Astrocyte (in vitro differentiated cells and primary cell): ENCODE measurements around the gene KIAA0513. TPM values are rescaled to one million over a fixed set of nuclear protein-coding genes. Genes with fewer than 3 reads are reported as not detected.

Experiments
- DNase-seq: peaks from one replicate; pipeline ENCODE4 v3.0.0-alpha.2; 2010; ENCODE audit warnings: low read depth
- FAIRE-seq: peaks from 2 replicates; lab custom pipeline; 2011; peaks lifted over from hg19 to GRCh38; lab: Jason Lieb, UNC
- H2AFZ ChIP-seq: 2 replicates; pipeline ENCODE4 v1.6.0; 2012; ENCODE audit warnings: low read depth, low read length, inconsistent platforms
- H3K27ac ChIP-seq: 2 replicates; pipeline ENCODE4 v1.5.1; 2011; ENCODE audit warnings: low read depth, low read length, inconsistent platforms
- H3K27me3 ChIP-seq: 2 replicates; pipeline ENCODE4 v1.6.0; 2011; ENCODE audit warnings: low read length, inconsistent platforms; ENCODE audit not compliant: insufficient read depth
- H3K36me3 ChIP-seq: 2 replicates; pipeline ENCODE4 v1.5.1; 2011; ENCODE audit warnings: low read length, inconsistent platforms; ENCODE audit not compliant: insufficient read depth
- H3K4me1 ChIP-seq: 2 replicates; pipeline ENCODE4 v1.5.1; 2011; ENCODE audit warnings: low read length, inconsistent platforms; ENCODE audit not compliant: insufficient read depth
- H3K4me2 ChIP-seq: 2 replicates; pipeline ENCODE4 v1.6.0; 2012; ENCODE audit warnings: low read length, inconsistent platforms
- H3K4me3 ChIP-seq: 2 replicates; pipeline ENCODE4 v1.5.1; 2011; ENCODE audit warnings: low read depth, mild to moderate bottlenecking, low read length, inconsistent platforms; ENCODE audit not compliant: insufficient read depth
- H3K79me2 ChIP-seq: 2 replicates; pipeline ENCODE4 v1.6.0; 2012; ENCODE audit warnings: mild to moderate bottlenecking, low read length, inconsistent platforms; ENCODE audit not compliant: insufficient read depth
- H3K9ac ChIP-seq: 2 replicates; pipeline ENCODE4 v1.6.0; 2012; ENCODE audit warnings: mild to moderate bottlenecking, low read length, inconsistent platforms
- H3K9me3 ChIP-seq: 2 replicates; pipeline ENCODE4 v1.5.1; 2012; ENCODE audit warnings: low read depth, mild to moderate bottlenecking, low read length, inconsistent platforms; ENCODE audit not compliant: insufficient read depth
- H4K20me1 ChIP-seq: 2 replicates; pipeline ENCODE4 v1.6.0; 2012; ENCODE audit warnings: low read length, inconsistent platforms; ENCODE audit not compliant: insufficient read depth
- H3K27ac Mint-ChIP-seq: one replicate; pipeline ENCODE4 v1.8.0; 2021; ENCODE audit warnings: mild to moderate bottlenecking, mixed read lengths; ENCODE audit not compliant: unreplicated experiment
- H3K27me3 Mint-ChIP-seq: one replicate; pipeline ENCODE4 v1.8.0; 2021; ENCODE audit warnings: low read depth, mixed read lengths; ENCODE audit not compliant: unreplicated experiment
- H3K36me3 Mint-ChIP-seq: one replicate; pipeline ENCODE4 v1.8.0; 2021; ENCODE audit warnings: low read depth, mixed read lengths; ENCODE audit not compliant: unreplicated experiment
- H3K4me1 Mint-ChIP-seq: one replicate; pipeline ENCODE4 v1.8.0; 2021; ENCODE audit warnings: low read depth, mixed read lengths; ENCODE audit not compliant: unreplicated experiment
- H3K4me3 Mint-ChIP-seq: one replicate; pipeline ENCODE4 v1.8.0; 2021; ENCODE audit warnings: mild to moderate bottlenecking, moderate library complexity, mixed read lengths; ENCODE audit not compliant: unreplicated experiment
- H3K9me3 Mint-ChIP-seq: one replicate; pipeline ENCODE4 v1.8.0; 2021; ENCODE audit warnings: mild to moderate bottlenecking, mixed read lengths; ENCODE audit not compliant: unreplicated experiment
- EZH2 ChIP-seq: IDR thresholded peaks from 2 replicates; pipeline ENCODE4 v1.6.1; 2012; ENCODE audit warnings: mild to moderate bottlenecking, low read length, inconsistent platforms; ENCODE audit not compliant: insufficient read depth
- total RNA-seq: library from RNA; stranded (reverse); gene quantifications from 2 replicates; pipeline ENCODE4 v1.2.1, GENCODE V29; 2021
- TF ChIP-seq, protein P1 (sequence below): IDR thresholded peaks from 2 replicates; pipeline ENCODE4 v1.5.1; 2011; ENCODE audit warnings: low read depth, mild to moderate bottlenecking, inconsistent platforms, low read length, moderate library complexity; ENCODE audit not compliant: insufficient read depth

KIAA0513 gene
- total RNA-seq, 1 donor from 2014 or later = 7.5 TPM

DNA sequence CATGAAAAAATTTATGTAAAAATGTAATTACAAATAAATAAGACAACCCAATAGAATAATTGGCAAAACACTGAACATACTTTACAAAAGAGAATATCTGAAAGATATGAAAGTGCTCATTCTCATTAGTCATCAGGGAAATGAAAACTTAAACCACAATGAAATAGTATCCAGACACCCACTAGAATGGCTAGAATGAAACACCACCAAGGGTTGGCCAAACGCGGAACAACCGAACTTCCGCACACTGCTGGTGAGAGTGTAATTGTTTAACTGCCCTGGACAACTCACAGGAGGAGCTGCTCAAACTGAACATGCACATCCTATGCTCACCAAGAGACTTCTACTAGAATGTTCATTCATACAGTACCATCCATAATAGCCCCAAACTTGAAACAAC lies 10.4 kb upstream of the KIAA0513 start:
- Mint-ChIP-seq H3K27me3 (peaks cover 19% of the 10 kb centered on the region), H3K36me3 (no peaks in the 10 kb centered on the region), H3K4me3 (no peak overlapping the region), H3K9me3 (no peaks in the 10 kb centered on the region), H3K27ac (no peak overlapping the region), H3K4me1 (no peaks in the 10 kb centered on the region)
- FAIRE-seq (no peak), DNase-seq (peak; percentile 65)
- H4K20me1 ChIP-seq = no peaks in the 10 kb centered on the region
- H3K27me3 ChIP-seq = peaks cover 5% of the 10 kb centered on the region
- no peaks in the 10 kb centered on the region for H3K4me1 ChIP-seq
- H3K36me3 ChIP-seq = no peaks in the 10 kb centered on the region
- no peak overlapping the region for H3K9ac ChIP-seq
- no peak overlapping the region for H3K4me3 ChIP-seq
- H3K9me3 ChIP-seq = no peaks in the 10 kb centered on the region
- TF ChIP-seq, protein P1, sequence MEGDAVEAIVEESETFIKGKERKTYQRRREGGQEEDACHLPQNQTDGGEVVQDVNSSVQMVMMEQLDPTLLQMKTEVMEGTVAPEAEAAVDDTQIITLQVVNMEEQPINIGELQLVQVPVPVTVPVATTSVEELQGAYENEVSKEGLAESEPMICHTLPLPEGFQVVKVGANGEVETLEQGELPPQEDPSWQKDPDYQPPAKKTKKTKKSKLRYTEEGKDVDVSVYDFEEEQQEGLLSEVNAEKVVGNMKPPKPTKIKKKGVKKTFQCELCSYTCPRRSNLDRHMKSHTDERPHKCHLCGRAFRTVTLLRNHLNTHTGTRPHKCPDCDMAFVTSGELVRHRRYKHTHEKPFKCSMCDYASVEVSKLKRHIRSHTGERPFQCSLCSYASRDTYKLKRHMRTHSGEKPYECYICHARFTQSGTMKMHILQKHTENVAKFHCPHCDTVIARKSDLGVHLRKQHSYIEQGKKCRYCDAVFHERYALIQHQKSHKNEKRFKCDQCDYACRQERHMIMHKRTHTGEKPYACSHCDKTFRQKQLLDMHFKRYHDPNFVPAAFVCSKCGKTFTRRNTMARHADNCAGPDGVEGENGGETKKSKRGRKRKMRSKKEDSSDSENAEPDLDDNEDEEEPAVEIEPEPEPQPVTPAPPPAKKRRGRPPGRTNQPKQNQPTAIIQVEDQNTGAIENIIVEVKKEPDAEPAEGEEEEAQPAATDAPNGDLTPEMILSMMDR = no peak
- TF ChIP-seq EZH2 = no peak
- no peaks in the 10 kb centered on the region for H3K79me2 ChIP-seq
- H3K27ac ChIP-seq = no peak overlapping the region
- no peak overlapping the region for H2AFZ ChIP-seq
- peak overlapping the region; percentile 41 for H3K4me2 ChIP-seq

DNA sequence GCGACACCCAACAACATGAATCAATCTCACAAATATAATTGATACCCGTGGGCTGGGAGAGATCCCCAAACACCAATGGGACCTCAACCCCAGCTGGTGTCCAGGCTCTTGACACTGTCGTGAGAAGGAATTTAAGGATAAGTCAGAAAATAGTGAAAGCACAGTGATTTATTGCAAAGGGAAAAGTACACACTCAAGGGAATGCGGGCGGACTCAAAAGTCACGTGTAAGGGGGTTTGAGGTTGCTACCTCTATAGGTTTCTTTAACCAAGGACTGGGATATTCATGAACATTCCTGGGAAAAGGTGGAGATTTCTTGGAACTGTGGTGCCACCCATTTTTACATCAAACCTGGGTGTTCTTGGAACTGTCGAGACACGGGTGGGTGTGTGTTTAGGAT lies 10.0 kb upstream of the KIAA0513 start:
- Mint-ChIP-seq H3K9me3 (no peaks in the 10 kb centered on the region), H3K27me3 (peaks cover 19% of the 10 kb centered on the region), H3K36me3 (no peaks in the 10 kb centered on the region), H3K27ac (no peak overlapping the region), H3K4me3 (no peak overlapping the region), H3K4me1 (no peaks in the 10 kb centered on the region)
- H3K4me3 ChIP-seq = no peak overlapping the region
- H2AFZ ChIP-seq = no peak overlapping the region
- H3K4me2 ChIP-seq = peak overlapping the region; percentile 41
- DNase-seq (no peak), FAIRE-seq (no peak)
- no peak for TF ChIP-seq EZH2
- TF ChIP-seq, protein P1 = no peak
- H3K36me3 ChIP-seq = no peaks in the 10 kb centered on the region
- H3K27me3 ChIP-seq = peaks cover 5% of the 10 kb centered on the region
- H3K4me1 ChIP-seq = no peaks in the 10 kb centered on the region
- H3K79me2 ChIP-seq = no peaks in the 10 kb centered on the region
- no peak overlapping the region for H3K9ac ChIP-seq
- no peaks in the 10 kb centered on the region for H3K9me3 ChIP-seq
- no peak overlapping the region for H3K27ac ChIP-seq
- H4K20me1 ChIP-seq = no peaks in the 10 kb centered on the region

DNA sequence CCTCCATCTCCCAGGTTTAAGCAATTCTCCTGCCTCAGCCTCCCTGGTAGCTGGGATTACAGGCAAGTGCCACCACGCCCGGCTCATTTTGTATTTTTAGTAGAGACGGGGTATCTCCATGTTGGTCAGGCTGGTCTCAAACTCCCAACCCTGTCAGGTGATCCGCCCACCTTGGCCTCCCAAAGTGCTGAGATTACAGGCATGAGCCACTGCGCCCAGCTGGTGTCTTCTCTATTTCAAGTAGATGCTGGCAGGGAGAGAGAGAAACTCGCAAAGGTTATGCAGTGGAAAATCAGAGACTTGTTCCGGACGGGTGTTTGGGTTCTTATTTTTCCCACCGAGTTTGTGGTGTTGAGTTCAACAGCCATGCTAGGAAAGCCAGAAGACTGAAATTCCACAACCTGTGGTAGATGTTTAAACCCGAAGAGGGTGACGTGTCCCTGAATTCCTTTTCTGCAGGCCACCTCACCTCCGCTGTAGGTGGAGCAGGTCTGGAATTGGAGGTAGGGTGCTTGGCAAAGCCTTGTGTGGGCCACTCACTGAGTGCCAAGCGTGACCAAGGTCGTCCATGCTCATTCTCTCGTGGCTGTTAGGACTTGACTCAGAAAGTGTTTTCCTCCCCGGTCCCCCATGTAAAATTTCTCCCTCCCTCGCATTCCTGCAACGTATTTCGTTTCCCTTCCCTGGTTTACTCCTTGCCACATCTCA lies 8.9 kb upstream of the KIAA0513 start:
- FAIRE-seq (no peak), DNase-seq (no peak)
- Histone ChIP-seq H3K79me2 (no peaks in the 10 kb centered on the region), H2AFZ (no peak overlapping the region), H3K9me3 (no peaks in the 10 kb centered on the region), H3K4me3 (no peak overlapping the region), H3K27ac (no peak overlapping the region), H3K9ac (no peak overlapping the region), H3K36me3 (no peaks in the 10 kb centered on the region), H4K20me1 (no peaks in the 10 kb centered on the region), H3K4me1 (no peaks in the 10 kb centered on the region), H3K27me3 (peaks cover 5% of the 10 kb centered on the region), H3K4me2 (no peak overlapping the region)
- H3K27me3 Mint-ChIP-seq = peaks cover 19% of the 10 kb centered on the region
- no peak overlapping the region for H3K27ac Mint-ChIP-seq
- H3K4me1 Mint-ChIP-seq = no peaks in the 10 kb centered on the region
- no peak overlapping the region for H3K4me3 Mint-ChIP-seq
- H3K36me3 Mint-ChIP-seq = no peaks in the 10 kb centered on the region
- no peak for TF ChIP-seq EZH2
- TF ChIP-seq, protein P1 = no peak
- H3K9me3 Mint-ChIP-seq = no peaks in the 10 kb centered on the region
